ENCODE measurements around the gene OXSR1.
"Not testable (repeated sequence)": the region's sequence is repeated elsewhere in the genome, so short reads cannot be mapped to it uniquely, and the experiment has no call there.

The OXSR1 gene

GRCh38 chr3:38235466-38235865 lies 70.1 kb downstream of the OXSR1 start:
- DNase-seq: no peak

GRCh38 chr3:38238416-38239008 lies 73.2 kb downstream of the OXSR1 start:
- no peak for DNase-seq

- DNase-seq: not testable (repeated sequence)
These were observed 77.5 kb downstream of the OXSR1 start for GRCh38 chr3:38242812-38243211.

GRCh38 chr3:38245930-38246329 lies 80.6 kb downstream of the OXSR1 start:
- DNase-seq: no peak

DNA sequence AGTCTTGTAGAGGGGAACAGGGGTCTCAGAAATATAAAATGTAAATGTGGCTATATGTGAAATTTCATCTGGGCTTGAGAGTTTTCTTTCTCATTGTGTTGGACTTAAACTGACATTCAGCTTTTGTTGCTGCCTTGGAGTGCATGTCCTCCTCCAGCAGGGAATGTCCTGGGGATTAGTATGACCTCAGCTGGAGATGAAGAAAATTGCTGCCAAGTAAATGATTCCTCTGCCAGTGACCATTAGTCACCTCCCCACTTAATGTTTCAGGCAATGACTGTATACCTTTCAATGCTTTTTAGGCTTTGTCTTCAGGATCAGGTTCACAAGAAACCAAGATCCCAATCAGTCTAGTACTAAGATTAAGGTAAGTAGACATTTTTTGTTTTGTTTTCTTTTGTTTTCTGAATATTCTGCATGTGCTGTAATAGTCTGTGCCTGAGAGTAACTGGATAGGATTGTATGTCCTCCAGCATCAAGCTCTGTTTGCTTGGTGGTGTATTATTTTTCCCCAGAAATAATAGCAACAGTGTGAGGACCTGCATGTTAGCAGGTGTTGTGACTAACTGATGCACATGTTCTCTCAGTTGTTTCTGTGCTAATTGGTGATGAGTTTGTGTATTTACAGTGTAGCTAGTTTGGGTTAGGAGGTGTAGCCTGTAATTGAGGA lies 82.2 kb downstream of the OXSR1 start:
- DNase-seq: no peak

DNA sequence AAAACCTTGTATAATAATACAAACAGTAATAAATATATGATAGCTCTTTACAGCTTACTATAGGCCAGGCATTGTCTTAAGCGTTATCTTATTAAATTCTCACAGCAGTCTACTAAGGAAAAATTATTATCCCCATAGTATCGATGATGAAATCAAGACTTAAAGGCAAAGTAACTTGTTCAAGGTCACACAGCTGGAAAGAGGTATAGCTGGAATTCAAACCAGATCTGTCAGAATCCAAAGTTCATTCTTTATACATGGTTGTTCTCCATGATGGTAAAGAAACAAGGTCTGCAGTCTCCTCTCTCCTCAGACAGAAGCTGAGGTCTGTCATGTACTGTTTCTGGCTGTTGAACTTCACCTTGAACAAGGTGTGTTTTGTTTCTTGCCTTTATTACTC lies 84.9 kb downstream of the OXSR1 start:
- no peak for DNase-seq

DNA sequence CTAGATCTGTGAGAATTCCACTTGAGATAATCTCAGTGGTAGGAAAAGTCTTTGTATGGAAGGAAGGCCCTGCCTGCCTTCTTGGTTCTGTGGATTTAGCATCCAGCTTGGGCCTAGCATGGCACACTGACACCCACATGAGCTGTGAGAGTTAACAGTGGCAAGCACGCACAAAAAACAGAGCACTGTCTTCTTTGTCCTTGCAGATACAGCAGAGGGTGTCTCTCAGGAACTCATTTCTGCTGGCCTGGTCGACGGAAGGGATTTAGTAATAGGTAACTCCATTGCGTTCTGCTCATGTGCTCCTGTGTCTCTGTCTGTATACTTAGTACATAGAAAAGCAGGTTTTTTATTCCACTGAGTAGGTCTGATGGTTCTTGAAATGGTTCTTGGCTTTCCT lies 85.9 kb downstream of the OXSR1 start:
- no peak for DNase-seq

- no peak for DNase-seq
These were observed 88.4 kb downstream of the OXSR1 start for GRCh38 chr3:38253704-38254103.

GRCh38 chr3:38254872-38255271 lies 89.5 kb downstream of the OXSR1 start:
- no peak for DNase-seq

DNA sequence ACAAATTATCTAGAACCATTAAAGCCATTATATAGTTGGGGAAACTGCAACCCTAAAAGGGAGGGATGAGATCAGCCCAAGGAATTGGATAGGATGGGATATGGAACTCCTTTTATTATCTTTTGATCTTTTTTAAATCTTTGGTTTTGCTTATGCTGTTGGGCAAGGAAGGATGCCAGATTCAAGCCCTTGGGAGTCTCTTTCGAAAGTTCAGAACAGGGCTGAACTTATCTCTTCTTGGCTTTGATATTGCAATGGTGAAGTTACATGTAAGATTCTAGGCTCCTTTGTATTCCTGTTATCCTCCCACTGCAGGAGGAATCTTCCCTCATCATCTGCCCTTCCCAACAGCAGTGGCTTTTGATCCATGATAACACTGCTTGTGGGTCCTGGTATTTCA lies 90.3 kb downstream of the OXSR1 start:
- no peak for DNase-seq

- no peak for DNase-seq
These were observed 92.2 kb downstream of the OXSR1 start for GRCh38 chr3:38257583-38257982.

GRCh38 chr3:38260474-38260873 lies 95.1 kb downstream of the OXSR1 start:
- no peak for DNase-seq

- DNase-seq: no peak
These were observed 99.0 kb downstream of the OXSR1 start for GRCh38 chr3:38264353-38264771.

DNA sequence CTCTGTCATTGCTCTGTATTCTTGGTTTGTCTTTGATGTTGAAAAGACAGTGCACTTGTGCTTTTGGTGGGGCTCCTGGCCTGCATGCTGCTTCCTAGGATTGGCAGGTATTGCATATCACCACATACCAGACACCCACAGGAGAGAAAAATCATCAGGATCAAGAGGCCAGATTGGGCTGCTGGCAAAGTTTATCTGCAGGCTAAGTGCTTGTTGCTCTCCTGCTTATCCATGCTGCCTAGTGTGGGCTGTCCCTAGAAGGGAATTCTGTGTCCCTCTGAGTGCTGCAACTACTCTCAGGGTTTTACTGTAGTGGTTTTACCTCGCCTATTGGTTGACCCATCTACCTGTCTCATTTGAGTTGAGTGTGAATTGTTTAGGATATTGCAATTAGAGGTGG lies 99.4 kb downstream of the OXSR1 start:
- DNase-seq: no peak

- DNase-seq: no peak
These were observed 100.4 kb downstream of the OXSR1 start, which contains the start of gene SLC22A13 for GRCh38 chr3:38265604-38266307. Gene SLC22A13 (plus strand): TSS chr3:38265812. CDS start chr3:38265861, 49 bp downstream.

GRCh38 chr3:38266810-38267209 lies 101.5 kb downstream of the OXSR1 start:
- no peak for DNase-seq

- DNase-seq: no peak
These were observed 102.3 kb downstream of the OXSR1 start for GRCh38 chr3:38267662-38268061.

GRCh38 chr3:38268087-38268486 lies 102.8 kb downstream of the OXSR1 start:
- no peak for DNase-seq

- DNase-seq: no peak
These were observed 103.2 kb downstream of the OXSR1 start for GRCh38 chr3:38268522-38268921.

GRCh38 chr3:38270606-38271005 lies 105.3 kb downstream of the OXSR1 start:
- no peak for DNase-seq

- no peak for DNase-seq
These were observed 106.2 kb downstream of the OXSR1 start for GRCh38 chr3:38271553-38271952.

DNA sequence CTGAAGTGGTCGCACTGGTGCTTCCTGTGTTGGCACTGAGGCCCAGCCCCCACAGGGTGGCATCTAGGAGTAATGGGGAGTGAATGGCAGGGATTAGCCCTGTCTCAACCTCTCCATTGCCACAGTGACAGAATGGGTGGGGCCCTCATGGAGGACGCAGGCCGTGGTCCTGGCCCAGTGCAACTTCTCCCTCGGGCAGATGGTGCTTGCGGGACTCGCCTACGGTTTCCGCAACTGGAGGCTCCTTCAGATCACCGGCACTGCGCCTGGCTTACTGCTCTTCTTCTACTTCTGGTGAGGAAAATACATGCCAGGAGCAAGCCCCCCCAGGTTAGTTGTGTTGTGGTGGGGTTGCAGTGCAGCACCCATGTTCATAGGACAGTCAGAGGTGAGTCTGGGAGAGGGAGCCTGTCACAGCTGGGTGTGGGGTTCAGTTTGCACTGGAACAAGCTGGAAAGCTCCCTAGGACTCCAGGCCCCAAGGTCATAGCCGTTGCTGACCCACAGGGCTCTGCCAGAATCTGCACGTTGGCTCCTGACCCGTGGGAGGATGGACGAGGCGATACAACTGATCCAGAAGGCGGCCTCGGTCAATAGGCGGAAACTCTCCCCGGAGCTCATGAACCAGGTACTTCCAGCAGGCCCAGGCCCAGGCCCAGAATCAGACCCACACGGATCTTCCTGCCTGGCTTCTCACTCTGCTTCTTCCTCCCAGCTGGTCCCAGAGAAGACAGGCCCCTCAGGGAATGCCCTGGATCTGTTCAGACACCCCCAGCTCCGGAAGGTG lies 109.7 kb downstream of the OXSR1 start:
- no peak for DNase-seq

- DNase-seq: no peak
These were observed 110.3 kb downstream of the OXSR1 start for GRCh38 chr3:38275658-38276057.
